Activated naive CD4-positive, alpha-beta T cell treated with anti-CD3 and anti-CD28 coated beads, Interleukin-2, amount 50 U/mL, for 16 hours (primary cell): Measurements from ENCODE around the gene CDK15.

Experiments used
- DNase-seq: peaks from one replicate; pipeline ENCODE4 v3.0.0-alpha.2; 2020

Gene CDK15

DNA sequence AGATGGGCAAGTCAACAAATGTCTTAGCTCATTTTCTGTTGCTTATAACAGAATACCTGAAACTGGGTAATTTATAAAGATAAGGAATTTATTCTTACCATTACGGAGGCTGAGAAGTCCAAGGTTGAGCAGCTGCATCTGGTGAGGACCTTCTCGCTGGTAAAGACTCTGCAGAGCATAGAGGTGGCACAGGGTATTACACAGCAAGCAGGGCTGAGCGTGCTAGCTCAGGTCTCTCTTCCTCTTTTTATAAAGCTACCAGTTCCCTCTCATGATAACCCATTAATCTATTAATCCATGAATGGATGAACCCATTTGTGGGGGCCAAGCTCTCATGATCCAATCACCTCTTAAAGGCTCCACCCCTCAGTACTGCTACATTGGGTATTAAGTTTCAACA is 109.1 kb downstream of the CDK15 start:
- DNase-seq = no peak

GRCh38 chr2:201916565-201916964 is 110.2 kb downstream of the CDK15 start:
- no peak for DNase-seq

DNA sequence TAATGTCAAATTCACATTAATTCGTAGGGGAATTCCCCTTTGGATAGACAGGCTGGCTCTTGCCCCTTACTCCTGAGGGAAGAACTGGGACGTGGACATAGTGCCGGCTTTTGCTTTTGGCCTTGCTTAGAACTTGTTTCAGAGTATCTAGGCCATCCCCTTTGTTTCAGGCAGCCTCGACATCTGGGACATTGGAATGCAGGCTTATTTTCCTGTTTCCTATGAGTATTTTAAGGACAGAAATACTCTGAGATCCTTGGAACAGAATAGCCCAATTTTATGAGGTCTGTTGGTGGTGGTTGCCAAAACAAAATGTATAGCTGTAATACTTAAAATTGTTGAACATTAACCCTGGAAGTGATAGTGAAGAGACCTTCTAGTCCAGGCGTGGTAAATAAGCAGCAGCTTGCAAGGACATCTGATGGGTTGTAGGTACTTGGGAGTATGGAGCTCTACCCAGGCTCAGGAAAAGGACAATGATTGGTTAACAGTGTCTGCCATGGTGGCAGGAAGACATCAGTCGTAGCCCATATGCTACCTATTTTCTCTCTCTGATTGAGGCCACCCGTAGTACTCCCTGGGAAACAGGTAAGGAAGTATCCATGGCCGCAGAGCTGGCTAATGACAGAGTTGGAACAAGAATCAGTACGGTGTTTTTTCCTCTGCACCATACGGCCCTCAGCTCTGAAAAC is 112.4 kb downstream of the CDK15 start:
- DNase-seq = no peak

GRCh38 chr2:201919308-201919634 is 112.9 kb downstream of the CDK15 start:
- DNase-seq = no peak

DNA sequence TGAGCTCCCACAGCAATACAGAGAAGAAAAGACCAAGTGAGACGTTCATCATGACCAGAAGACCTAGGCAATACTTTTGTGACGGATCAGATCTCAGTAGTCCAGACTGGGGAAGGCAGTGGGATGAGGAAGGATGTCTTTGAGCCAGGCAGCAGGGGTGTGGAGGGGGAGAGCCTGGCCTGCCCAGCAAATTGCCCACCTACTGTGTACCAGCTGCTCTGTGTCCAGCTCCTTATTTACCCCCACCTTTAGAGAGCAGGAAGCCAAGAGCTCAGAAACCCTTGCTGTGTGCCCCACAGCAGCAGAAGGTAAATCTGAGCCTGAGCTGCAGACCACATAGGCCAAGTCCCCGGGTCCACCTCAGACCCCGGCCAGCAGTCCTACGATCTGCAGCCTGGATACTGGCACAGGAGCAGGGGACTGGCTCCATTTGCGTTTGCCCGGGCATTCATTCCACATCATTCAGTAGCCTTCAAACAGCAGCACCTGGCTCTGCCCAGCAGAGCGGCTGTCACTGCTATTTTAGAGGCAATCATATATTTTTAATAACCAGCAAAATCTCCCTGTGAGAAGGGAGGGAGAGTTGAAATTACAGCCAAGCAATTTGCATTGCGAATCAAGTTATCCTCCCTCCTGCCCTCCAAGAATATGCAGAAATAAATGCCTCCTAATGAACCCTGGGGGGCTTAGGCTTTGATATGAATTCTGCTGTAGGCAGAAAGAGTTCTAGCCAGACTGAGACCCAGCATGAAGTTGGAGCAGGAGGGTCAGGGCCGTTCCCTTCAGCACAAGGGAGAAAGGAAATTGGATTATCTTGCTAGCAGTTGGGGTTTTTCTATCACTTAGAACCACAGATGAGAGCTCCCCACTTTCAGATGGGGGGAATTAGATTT is 117.3 kb downstream of the CDK15 start:
- no peak for DNase-seq

DNA sequence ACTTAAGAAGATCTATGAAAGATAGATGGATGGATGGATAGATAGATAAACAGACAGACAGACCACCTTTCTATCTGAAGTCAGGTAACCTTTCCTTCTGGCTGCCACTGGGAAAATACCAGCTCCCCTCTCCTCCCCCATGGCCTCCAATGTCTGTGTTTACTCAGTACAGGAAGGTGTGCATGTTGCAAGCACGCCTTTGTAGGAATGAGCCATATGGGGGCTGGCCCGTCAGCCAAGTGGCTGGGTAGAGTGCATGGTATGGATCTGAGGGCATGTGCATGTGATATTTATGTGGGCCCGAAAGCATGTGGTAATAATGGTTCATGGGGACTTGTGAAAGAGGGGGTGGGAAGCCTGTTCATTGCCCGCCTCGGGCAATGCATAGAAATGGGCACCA is 118.1 kb downstream of the CDK15 start:
- no peak for DNase-seq

DNA sequence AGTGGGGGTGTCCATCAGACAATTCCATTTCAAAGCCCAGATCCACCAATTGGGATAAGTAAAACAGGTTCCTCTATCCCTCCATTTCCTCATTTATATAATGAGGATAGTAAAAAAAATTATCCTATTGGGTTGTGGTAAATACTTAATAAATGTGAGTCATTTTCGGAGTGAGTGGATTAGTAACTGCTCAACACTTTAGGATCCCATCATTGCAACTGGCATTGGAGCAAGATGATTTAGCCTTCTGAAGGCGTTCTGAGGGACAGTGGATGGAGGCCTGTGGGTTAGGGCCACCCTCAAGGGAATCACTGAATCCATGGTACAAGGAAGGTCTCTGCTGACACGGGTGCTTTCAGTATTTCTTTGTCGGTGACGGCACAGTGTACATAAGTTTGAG is 118.7 kb downstream of the CDK15 start:
- DNase-seq = no peak

GRCh38 chr2:201926067-201926466 is 119.7 kb downstream of the CDK15 start:
- DNase-seq = no peak

GRCh38 chr2:201928363-201928762 is 122.0 kb downstream of the CDK15 start:
- DNase-seq = no peak

DNA sequence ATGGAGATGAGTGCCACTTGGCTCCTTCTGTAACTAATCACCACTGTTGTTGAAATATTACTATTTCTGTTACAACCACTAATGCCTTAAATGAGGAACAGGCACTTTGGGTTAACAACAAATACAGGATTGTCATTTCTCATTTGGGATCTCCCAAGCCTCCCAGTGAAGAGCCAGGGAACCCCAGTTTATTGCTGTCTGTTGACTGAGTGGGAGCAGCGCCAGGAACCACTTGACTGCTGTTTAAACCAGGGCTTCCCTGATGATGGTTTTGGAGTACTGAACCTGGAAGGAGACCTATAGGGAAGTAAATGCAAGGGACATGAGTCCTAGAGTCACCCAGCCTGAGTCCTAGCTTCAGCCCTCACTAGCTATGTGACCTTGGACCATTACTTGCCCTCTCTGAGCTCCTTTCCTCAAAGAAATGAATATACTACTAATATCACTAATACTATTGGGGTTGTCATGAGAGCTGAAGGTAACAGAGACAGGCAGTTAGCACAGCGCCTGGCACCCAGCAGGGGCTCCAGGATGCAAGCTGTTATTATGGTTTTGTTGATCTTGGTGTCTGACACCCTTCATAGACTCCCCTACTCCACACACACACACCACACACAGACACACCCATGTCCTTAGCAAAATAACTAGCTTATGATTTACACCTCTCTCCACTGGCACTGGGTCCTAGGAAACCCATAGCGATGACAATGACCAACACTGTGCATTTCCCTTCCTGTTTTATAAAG is 123.1 kb downstream of the CDK15 start:
- DNase-seq = no peak

- no peak for DNase-seq
These were observed 123.7 kb downstream of the CDK15 start for GRCh38 chr2:201930043-201930442.

- no peak for DNase-seq
These were observed 124.5 kb downstream of the CDK15 start for GRCh38 chr2:201930831-201931230.

GRCh38 chr2:201931475-201931874 is 125.1 kb downstream of the CDK15 start:
- DNase-seq = no peak

GRCh38 chr2:201931951-201932350 is 125.6 kb downstream of the CDK15 start:
- DNase-seq = no peak

DNA sequence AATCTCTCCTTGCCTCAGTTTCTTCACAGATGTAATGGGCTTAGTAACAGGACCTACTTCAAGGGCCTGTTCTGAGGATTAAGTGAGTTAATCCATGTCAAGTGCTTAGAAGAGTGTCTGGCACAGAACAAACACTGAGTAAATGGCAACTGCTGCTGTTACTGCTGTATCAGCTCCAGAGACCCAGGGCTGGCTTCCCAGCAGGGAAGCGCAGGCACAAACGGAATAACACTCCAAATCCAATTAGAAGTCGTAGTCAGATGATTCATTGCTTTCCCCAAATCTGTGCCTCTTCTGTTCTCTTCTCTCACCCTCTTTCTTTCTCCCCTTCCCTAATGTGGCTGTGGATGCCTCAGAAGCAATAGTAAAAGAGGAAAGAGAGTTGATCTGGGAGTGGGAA is 126.2 kb downstream of the CDK15 start:
- DNase-seq = no peak

- DNase-seq = no peak
These were observed 127.5 kb downstream of the CDK15 start for GRCh38 chr2:201933792-201934237.

DNA sequence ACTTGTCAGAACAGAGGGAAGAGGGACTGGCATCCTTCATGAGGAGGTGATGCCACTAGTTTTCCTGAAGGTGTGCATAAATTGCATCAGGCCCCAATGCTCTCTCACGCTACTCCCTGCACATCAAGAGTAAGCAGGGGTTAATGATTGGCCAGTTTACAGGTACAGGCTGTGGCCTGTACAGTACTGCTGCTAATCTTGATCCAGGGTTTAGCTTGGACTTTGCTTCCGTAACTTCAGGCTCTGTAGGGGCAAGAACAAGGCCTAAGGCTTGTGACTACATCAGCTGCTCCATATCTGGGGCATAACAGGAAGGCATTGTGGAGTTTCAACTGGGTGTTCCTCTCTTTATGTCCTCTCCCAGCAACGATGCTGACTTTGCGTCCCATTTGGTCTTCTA is 130.5 kb downstream of the CDK15 start:
- DNase-seq = no peak

DNA sequence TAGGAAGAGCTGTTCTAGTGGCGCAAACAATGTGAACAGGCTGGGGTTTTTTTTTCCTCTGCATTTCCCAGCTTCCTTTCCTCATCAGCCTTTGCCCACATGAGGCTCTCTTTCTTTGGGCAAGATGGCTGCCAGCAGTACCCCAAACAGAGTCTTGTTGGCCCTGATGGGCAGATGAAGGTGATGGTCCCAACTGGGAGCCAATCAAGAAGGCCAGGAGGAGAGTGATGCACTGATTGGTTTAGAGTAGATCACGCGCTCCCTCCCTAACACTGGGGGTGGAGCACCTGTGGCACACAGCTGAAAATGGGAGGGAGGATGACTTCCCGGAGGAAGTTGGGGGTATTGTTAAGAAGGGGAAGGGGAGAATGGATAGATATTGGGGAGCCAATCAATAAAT is 131.0 kb downstream of the CDK15 start:
- DNase-seq = no peak

GRCh38 chr2:201938156-201938775 is 131.9 kb downstream of the CDK15 start:
- no peak for DNase-seq

DNA sequence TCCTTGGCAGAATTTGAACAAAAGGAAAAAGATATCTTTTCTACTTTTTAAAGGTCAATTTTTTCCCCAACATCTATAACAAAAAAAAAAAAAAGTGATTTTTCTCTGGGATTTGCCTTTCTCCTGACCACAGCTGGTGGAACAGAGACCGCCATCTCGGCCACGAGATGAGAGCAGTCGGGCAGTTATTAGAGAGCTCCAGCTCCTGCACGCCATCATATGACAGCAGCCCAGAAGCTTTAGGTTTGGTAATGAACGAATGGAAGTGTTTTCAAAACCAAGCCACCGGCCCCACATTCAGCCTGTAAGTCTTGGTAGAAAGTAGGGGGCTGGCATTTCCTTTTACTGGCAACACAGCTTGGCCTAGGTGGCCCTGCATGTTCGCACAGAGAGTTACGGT is 132.4 kb downstream of the CDK15 start:
- DNase-seq = no peak

- DNase-seq = no peak
These were observed 133.2 kb downstream of the CDK15 start for GRCh38 chr2:201939453-201939941.

GRCh38 chr2:201942531-201942930 is 136.2 kb downstream of the CDK15 start:
- no peak for DNase-seq
